ENCODE results near the gene ZFPM1. TPM values are rescaled to one million over a fixed set of nuclear protein-coding genes. Genes with fewer than 3 reads are reported as not detected.

The ZFPM1 gene
- total and polyA plus RNA-seq, 12 donors: 0.37 to 23.8 (median 3.5) TPM

DNA sequence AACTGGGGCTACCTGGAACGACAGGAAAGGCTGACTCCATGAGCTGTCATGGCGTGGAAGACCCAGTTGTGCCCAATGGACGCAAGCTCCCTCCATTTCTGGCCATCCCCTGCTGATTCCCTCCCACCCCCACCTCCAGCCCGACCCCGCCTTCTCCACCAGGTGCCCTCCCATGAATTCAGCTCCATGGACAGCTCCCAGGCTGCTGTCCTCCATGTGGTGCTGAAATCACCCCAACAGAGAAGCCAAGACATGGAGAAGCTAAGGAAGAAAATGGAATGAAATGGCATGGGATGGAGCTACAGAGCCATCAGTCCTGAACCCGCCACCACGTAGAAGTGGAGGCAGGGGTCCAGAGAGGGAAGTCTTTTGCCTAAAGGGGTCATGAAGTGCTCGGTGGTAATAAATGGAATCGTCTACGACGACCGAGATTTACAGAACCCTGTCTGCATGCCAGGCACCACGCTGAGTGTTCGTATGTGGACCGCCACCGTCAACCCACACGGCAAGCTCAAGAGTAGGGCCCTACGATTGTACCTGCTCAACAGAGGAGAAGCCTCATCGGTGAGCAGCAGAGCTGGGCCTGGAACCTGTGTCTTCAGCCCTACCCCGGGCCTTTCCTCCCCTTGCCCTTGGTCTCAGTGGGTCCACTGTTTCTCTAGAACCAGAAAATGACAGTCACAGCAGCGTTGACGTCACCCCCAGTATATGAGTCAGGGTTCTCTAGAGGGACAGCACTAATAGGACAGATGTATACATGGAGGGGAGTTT lies 107.8 kb downstream of the ZFPM1 start:
- no peaks in the 10 kb centered on the region for H3K9me3 ChIP-seq (replicated peaks in 1 of 3)
- peak in 1 of 7 donors; percentile 11 for DNase-seq
- no peaks in the 10 kb centered on the region for H3K36me3 ChIP-seq (replicated peaks in 1 of 2)
- no peak overlapping the region for H3K27ac ChIP-seq
- H3K4me3 ChIP-seq: no peak overlapping the region
- WGBS, 4 donors: 58 to 65% (median 60%) methylated on average over 17 to 22 of the region's 22 CpGs
- peaks cover 0 to 4% of the 10 kb centered on the region in 2 donors for H3K4me1 ChIP-seq (replicated peaks in 1 of 2)
- intact Hi-C loops (cut with DNase I): loop anchor here (5.0 kb wide), 1 partner anchor 119 kb away; no protein-coding TSS in a partner anchor
- no peaks in the 10 kb centered on the region for H3K27me3 ChIP-seq
- TF ChIP-seq, protein P1, sequence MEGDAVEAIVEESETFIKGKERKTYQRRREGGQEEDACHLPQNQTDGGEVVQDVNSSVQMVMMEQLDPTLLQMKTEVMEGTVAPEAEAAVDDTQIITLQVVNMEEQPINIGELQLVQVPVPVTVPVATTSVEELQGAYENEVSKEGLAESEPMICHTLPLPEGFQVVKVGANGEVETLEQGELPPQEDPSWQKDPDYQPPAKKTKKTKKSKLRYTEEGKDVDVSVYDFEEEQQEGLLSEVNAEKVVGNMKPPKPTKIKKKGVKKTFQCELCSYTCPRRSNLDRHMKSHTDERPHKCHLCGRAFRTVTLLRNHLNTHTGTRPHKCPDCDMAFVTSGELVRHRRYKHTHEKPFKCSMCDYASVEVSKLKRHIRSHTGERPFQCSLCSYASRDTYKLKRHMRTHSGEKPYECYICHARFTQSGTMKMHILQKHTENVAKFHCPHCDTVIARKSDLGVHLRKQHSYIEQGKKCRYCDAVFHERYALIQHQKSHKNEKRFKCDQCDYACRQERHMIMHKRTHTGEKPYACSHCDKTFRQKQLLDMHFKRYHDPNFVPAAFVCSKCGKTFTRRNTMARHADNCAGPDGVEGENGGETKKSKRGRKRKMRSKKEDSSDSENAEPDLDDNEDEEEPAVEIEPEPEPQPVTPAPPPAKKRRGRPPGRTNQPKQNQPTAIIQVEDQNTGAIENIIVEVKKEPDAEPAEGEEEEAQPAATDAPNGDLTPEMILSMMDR (IDR thresholded peaks at IDR 0.05): no peak
- no peak for TF ChIP-seq POLR2A (IDR thresholded peaks at IDR 0.05)

DNA sequence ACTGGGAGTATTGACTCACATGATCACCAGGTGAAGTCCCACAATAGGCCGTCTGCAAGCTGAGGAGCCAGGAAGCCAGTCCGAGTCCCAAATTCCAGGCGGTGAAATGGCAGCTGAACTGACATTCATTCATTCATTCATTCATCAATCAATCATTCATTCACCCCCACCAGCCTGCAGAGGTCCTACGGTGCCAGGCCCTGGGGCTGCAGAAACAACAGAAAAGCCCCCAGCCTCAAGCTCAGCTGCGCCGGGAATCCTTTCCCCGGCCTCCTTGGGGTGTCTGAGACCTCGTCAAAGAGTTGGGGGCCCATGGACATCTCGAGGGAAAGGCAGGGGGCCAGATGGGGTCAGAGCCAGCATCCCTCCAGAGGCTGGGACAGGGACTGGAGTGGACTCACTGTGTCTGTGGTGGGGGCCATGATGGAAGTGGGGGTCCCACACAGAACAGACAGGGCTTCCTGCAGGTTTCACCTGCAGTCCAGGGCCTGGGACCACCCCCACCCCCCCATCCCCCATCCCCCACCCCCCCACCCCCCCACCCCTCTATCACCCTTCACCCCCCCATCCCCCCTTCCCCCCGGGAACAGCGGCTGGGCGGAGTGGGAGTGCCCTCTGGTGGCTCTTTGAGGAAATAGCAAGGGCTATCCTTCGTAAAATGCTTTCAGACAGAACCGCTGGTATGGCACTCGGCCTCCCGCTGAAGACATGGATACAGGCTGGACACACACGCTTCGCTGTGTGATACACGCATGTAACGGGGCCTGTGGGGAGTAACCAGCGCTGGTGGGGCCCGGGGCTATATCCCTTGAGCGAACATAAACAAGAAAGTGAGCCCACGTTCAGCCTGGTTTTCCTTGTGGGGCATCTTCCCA lies 108.6 kb downstream of the ZFPM1 start:
- peak overlapping the region in 1 of 4 donors; percentile 36 for H3K4me3 ChIP-seq
- no peaks in the 10 kb centered on the region for H3K9me3 ChIP-seq (replicated peaks in 1 of 3)
- 19 to 28% (median 24%) methylated on average over 11 to 23 of the region's 24 CpGs for WGBS, 4 donors
- intact Hi-C loops (cut with DNase I): loop anchor here (5.0 kb wide), 1 partner anchor 119 kb away; no protein-coding TSS in a partner anchor
- H3K36me3 ChIP-seq (replicated peaks in 1 of 2): no peaks in the 10 kb centered on the region
- TF ChIP-seq, protein P1 (IDR thresholded peaks at IDR 0.05): peak; percentile 42 to 69 (median 54)
- TF ChIP-seq POLR2A (IDR thresholded peaks at IDR 0.05): no peak
- H3K27me3 ChIP-seq: no peaks in the 10 kb centered on the region
- no peak overlapping the region for H3K27ac ChIP-seq
- peaks cover 0 to 4% of the 10 kb centered on the region in 2 donors for H3K4me1 ChIP-seq (replicated peaks in 1 of 2)
- peak; percentile 45 to 69 (median 59) for DNase-seq

DNA sequence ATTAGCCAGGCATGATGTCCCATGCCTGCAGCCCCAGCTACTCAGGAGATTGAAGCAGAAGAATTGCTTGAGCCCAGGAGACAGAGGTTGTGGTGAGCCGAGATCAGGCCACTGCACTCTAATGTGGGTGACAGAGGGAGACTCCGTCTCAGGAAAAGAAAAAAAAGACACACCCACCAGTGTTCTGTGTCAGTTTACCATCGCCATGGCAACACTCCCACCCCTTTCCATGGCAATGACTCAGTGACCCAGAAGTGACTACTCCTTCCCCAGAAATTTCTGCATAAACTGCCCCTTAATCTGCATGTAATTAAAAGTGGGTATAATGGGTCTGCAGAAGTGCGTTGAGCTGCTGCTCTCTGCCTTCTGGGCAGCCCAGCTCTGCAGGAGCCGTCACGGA lies 113.1 kb downstream of the ZFPM1 start:
- Histone ChIP-seq H3K9me3 (replicated peaks in 1 of 3) (no peaks in the 10 kb centered on the region), H3K36me3 (replicated peaks in 1 of 2) (no peaks in the 10 kb centered on the region), H3K27ac (no peak overlapping the region), H3K4me3 (no peak overlapping the region), H3K27me3 (no peaks in the 10 kb centered on the region), H3K4me1 (replicated peaks in 1 of 2) (peaks cover 0 to 10% of the 10 kb centered on the region in 2 donors)
- intact Hi-C loops (cut with DNase I): no loop called here
- 71 to 84% (median 79%) methylated on average over 3 to 6 of the region's 6 CpGs for WGBS, 4 donors
- no peak for DNase-seq
- TF ChIP-seq POLR2A (IDR thresholded peaks at IDR 0.05): no peak
- TF ChIP-seq, protein P1 (IDR thresholded peaks at IDR 0.05): no peak
